HL-60 (cell line): ENCODE results near the gene GUCY2F.

ENCODE experiments used
- DNase-seq, 2 experiments: peaks; one replicate each; pipeline ENCODE4 v3.0.0-alpha.2; 2010 to 2020; ENCODE audit warnings: low read depth in 1 of 2, low spot score in 1 of 2
- H3K27ac ChIP-seq: fragments of 250-450 bp; sonication (Bioruptor Pico); replicated peaks from 2 replicates; pipeline ENCODE4 v1.5.1; 2020; ENCODE audit warnings: mild to moderate bottlenecking, moderate library complexity
- H3K27me3 ChIP-seq: fragments of 250-450 bp; sonication (Bioruptor Pico); 2 replicates; pipeline ENCODE4 v1.5.1; 2021; ENCODE audit warnings: mild to moderate bottlenecking, moderate library complexity; ENCODE audit not compliant: insufficient read depth, poor library complexity, severe bottlenecking
- H3K4me3 ChIP-seq: replicated peaks from 2 replicates; pipeline ENCODE4 v1.5.1; 2011; ENCODE audit warnings: mild to moderate bottlenecking, control low read depth, low read length; ENCODE audit not compliant: insufficient read depth
- CTCF ChIP-seq: IDR thresholded peaks from one replicate; pipeline ENCODE4 v1.5.1; 2011; ENCODE audit warnings: low read length, control low read depth, inconsistent platforms; ENCODE audit not compliant: insufficient read depth
- GABPA ChIP-seq: IDR thresholded peaks from 2 replicates; pipeline ENCODE4 v1.6.1; 2012; ENCODE audit warnings: low read depth
- POLR2AphosphoS5 ChIP-seq: IDR thresholded peaks from 2 replicates; pipeline ENCODE4 v1.6.1; 2012; ENCODE audit warnings: low read depth
- REST ChIP-seq: IDR thresholded peaks from 2 replicates; pipeline ENCODE4 v1.6.1; 2012; ENCODE audit warnings: low read depth; ENCODE audit not compliant: insufficient replicate concordance
- SPI1 ChIP-seq: IDR thresholded peaks from 2 replicates; pipeline ENCODE4 v1.6.1; 2012; ENCODE audit warnings: low read depth, mild to moderate bottlenecking, borderline replicate concordance

Gene GUCY2F

DNA sequence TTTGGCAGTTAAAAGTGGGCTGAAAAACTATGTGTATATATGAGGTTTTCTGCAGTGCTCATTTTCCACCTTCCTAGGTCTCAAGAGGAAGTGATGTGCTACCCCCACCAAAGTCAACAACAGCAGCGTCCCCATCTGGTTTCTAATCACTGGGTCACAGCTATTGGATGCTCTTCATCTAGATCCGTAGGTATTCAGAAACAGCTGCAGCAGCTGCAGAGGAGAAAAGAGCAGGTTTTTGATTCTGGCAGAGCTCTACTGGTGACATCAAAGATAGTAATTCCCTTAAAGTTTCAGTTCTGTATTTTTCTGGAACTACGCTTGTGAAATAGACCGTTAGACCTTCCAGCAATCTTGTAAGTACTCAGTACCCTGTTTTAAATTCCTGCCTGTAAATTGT is 5.8 kb upstream of the GUCY2F start:
- Histone ChIP-seq H3K27ac (peak overlapping the region; percentile 59), H3K27me3 (no peaks in the 10 kb centered on the region), H3K4me3 (no peak overlapping the region)
- peak in 1 of 2 experiments; percentile 39 for DNase-seq
- TF ChIP-seq SPI1: peak; percentile 66; the same call in 1 of the 2 replicates
- TF ChIP-seq GABPA: no peak
- no peak for TF ChIP-seq POLR2AphosphoS5

DNA sequence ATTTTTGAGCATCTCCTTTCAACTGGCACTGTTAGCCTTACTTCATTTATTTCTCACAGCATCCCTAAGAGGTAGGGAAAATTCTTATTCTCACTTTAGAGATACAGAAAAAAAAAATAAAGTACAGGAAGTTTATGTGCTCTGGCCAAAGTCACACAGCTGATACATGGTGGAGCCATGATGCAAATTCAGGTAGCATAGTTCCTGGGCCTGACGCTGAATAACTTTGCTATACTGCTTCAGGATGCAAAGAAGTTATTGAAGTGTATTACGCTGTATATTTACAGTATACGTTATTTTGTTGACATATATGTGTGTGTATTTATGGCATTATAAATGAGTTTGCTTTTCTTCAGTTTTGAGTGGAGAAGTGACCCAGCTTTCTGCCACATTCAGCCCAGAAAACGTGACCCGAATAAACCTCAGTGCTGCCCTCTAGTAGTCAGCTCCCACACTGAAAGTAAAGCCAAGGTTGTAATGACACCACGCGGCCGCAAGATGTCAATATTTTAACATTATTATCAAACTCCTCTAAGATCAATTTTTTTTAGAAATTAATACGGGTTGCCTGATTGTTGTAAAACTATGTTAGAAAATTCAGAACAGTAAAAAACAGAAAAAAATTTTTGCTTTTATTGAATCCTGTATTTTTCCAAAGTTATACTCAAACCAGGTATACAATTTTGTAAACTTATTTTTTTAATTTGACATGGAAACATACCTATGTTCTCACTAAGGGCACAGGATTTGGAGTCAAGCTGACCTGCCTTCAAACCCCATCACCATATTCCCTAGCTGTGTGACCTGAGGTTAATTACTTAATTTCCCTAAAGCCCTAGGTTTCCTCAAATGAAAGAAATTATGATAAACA is 3.8 kb upstream of the GUCY2F start:
- no peaks in the 10 kb centered on the region for H3K27me3 ChIP-seq
- TF ChIP-seq SPI1: no peak
- TF ChIP-seq POLR2AphosphoS5: no peak
- no peak for TF ChIP-seq GABPA
- TF ChIP-seq CTCF: peak; percentile 67
- no peak for TF ChIP-seq REST
- H3K27ac ChIP-seq: no peak overlapping the region; the same call in 1 of the 2 replicates
- H3K4me3 ChIP-seq: no peak overlapping the region
- peak; percentile 37 to 78 for DNase-seq

GRCh38 chrX:109484886-109485285 is 3.0 kb upstream of the GUCY2F start:
- TF ChIP-seq POLR2AphosphoS5: no peak
- TF ChIP-seq CTCF: no peak
- TF ChIP-seq REST: no peak
- no peak for TF ChIP-seq GABPA
- TF ChIP-seq SPI1: no peak
- DNase-seq: no peak
- no peak overlapping the region for H3K27ac ChIP-seq
- H3K27me3 ChIP-seq: no peaks in the 10 kb centered on the region
- no peak overlapping the region for H3K4me3 ChIP-seq

GRCh38 chrX:109475174-109475891 is 6.6 kb downstream of the GUCY2F start:
- TF ChIP-seq CTCF (peak; percentile 12), SPI1 (no peak), POLR2AphosphoS5 (no peak), REST (no peak), GABPA (no peak)
- H3K4me3 ChIP-seq: no peak overlapping the region
- peaks cover 2% of the 10 kb centered on the region for H3K27me3 ChIP-seq
- no peak overlapping the region for H3K27ac ChIP-seq
- peak in 1 of 2 experiments; percentile 32 for DNase-seq
